COR-L47 (cell line): ENCODE data around the gene PTK7.
"Not testable (repeated sequence)": the region's sequence is repeated elsewhere in the genome, so short reads cannot be mapped to it uniquely, and the experiment has no call there.

ENCODE experiments used
- DNase-seq: peaks from one replicate; lab custom pipeline; 2025; lab: John Stamatoyannopoulos, UW

PTK7 gene

DNA sequence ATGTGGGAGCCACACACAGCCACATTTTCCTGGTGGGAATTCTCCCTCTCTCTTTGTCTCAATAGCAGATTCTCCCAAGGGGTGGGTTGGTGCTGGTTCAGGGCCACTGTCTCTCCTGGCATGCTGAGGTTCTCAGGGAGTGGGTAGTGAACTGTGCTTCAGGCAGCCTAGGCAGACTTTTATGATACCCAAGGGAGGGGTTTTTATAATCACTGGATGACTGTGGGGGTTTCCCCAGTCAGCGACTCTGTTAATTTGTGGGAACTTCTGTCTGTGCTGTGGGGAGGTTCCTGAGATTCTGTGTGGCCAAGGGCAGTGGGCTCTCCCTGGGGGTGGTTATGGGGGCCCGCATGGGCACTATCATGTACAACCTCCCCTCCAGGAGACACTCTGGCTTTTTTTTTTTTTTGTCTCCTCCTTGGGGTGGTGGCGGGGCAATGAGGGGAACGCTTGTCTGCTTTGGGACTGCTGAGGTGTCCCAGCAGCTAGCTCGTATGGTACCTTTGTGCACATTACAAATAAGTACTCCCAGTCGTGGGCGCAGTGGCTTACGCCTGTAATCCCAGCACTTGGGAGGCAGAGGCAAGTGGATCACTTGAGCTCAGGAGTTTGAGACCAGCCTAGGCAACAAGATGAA, 10.0 kb downstream of the PTK7 start:
- DNase-seq, result no peak

DNA sequence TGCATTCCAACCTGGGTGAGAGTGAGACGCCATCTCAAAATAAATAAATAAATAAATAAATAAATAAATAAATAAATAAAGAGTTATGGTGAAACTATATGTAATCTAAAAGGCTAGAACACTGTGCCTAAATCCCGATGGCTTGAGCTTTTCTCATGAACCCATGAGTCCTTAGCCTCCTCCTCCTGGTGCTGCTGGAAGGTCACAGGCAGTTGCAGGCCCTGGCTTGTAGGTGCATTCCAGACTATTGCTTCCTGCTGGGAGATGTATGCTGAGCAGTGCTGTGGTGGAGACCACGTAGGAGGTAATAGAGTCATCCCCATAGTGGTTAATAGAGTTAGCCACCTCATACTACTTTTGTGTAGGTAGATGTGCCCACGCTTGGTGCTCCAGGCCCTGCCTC, 12.5 kb downstream of the PTK7 start:
- no peak for DNase-seq

DNA sequence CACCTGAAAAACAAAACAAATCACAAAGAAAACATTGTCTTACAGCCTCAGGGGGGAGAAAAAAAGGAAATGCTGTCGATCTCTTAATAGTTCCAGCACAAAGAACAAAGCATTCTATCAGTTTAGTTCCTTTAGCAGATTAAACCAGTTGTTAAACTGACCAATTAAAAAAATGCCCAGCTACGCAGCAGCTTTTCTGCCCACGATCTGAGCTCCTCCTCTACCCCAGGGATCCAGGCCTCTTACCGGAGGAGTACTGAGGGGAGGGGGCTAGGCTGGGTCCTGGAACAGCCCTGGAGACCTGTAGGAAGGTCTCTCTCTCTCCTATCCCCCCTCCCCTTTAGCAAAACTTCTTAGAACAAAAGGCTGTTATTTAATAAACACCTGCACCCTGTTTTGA, 13.4 kb downstream of the PTK7 start:
- DNase-seq, result no peak

DNA sequence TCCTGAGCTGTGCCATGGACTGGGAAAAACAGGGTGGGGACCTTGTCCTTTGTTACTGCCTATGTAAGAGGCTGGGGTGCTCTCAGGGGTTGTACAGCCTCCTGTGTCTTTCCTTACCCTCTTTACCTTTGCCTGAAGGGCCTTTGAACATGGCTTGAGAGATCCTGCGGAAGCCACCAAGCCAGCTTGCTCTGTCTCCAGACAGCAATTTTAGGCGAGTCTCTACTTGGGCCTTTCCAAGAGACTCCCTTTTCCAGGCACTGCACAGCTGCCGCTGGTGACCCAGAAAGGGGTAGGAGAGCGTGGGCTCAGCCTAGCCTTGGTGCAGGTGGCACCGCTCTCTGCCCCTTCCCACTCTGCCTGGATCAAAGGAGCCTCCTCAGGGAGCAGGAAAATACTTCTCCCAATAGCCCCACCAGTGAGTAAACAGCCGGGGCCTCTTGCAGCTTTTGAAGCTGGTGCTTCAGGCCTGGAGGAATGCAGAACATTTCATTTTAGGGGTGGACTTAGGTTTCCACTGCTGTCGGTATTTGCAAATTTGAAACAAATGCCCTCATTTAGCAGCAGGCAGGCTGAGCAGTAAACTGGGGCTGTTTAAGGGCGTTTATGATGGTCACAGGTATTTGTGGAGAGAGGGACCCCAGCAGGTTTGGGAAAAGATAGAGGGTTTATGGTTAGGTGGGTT, 13.9 kb downstream of the PTK7 start:
- DNase-seq, result no peak

DNA sequence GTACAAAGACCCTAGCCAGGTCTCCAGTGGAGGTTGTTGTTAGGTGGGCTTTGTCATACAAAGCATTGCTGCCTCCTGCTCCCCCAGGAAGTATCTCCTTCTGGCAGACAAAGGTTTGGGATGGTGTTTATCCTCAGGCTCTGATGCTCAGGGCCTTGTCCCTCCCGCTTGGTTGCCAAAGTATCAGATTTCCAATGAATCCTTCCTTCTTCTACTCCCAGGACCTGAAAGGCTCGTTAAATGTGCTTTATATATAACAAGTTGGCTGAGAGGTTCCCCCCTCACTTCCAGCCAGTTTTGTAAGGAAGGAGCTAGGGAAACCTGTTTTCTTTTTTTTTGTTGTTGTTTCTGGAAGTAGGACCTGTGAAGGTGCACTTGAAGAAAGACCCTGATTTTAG, 14.4 kb downstream of the PTK7 start:
- DNase-seq, result no peak

DNA sequence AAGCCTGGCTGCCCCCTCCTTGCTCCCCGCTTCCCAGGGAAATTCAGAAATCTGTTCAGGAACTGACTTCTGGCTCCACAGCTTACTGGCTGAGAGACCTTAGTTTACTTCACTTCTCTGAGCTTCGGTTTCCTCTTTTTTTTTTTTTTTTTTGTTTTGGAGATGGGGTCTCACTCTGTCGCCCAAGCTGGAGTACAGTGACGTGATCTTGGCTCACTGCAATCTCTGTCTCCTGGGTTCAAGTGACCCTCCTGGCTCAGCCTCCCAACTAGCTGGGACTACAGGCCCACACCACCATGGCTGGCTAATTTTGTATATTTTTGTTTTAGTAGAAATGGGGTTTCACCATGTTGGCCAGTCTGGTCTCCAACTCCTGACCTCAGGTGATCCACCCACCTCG, 14.9 kb downstream of the PTK7 start:
- no peak for DNase-seq

DNA sequence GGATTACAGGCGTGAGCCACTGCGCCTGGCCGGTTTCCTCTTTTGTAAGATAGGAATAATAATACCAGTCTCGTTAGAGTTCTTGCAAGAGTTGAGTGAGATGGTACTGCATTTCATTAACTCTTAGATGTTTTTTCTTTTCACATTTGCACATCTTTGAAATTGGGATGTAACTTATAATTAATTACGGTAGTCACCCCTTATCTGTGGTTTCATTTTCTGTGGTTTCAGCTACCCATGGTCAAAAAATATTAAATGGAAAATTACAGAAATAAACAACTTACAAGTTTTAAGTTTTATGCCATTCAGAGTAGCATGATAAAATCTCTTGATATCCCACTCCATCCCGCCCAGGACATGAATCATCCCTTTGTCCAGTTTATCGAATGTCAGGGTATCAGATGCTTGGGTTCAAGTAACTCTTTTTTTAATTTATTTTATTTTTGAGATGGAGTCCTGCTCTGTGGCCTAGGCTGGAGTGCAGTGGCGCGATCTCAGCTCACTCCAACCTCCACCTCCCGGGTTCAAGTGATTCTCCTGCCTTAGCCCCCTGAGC, 15.4 kb downstream of the PTK7 start:
- DNase-seq, result no peak

DNA sequence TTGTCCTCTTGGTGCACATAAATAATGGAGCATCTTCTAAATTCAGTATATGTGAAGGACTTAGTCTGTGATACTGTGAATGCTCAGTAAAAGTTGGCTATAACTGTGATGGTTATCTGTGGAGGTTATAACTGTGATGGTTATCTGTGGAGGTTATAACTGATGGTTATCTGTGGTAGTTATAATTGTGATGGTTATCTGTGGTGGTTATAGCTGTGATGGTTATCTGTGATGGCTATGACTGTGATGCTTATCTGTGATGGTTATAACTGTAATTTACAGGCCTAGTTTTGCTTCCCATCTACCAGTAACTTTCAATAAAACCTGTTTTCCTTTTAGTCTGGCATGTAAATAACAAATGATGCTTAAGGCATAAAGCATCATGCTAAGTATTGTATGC, 16.5 kb downstream of the PTK7 start:
- DNase-seq, result no peak

DNA sequence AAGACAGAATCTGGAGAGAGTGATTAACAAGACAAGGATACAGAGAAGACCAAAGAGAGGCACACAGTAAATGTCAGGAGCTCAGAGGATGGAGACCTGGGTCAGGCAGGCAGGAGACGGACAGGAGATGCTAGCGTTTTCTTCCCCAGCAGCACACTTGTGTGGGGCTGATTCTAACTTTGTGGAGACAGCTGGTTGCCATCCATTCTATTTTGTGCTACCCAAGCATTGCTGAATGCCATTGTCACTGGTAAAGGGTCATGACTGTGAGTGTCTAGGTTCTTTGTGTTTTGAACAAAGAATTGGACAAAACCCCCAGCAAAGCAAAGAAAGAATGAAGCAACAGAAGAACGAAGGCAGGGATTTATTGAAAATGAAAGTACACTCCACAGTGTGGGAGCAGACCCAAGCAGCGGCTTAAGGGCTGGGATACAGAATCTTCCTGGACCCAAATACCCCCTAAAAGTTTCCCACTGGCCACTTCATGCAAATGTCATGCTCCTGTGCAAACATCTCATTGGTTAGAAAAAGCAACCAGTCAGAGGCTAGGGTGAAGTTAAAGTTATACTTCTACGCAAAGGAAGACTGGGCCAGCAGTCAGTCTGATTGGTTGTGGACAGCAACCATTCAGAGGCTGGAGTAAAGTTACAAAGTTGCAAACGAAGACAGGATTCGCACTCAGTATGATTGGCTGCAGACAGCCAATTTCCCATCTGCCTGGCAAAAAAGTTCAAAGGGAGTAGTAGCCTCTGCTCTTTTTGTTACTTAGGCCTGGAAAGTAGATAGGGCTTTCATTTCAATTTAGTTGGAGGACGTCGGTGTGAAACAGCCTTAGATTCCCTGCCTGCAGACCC, 17.5 kb downstream of the PTK7 start:
- no peak for DNase-seq

DNA sequence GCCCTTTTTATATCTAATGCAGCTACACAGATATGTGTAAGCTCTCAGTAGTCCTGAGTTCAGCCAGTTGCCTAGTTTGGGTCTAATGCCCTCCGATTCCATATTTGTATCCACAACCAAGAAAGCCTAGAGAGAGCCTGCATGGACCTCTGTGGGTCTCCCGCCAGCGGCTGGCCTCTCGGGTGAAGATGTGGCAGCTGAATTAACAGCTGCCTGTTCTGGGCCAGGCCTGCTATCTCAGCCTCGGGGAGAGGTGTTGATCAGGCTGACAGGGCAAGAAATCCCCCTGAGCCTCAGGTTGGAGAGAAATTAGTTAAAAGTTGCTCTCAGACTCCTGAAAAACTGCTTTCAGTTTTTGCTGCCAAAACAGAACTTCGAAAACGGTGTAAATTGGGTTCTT, 19.8 kb downstream of the PTK7 start:
- DNase-seq, result no peak

DNA sequence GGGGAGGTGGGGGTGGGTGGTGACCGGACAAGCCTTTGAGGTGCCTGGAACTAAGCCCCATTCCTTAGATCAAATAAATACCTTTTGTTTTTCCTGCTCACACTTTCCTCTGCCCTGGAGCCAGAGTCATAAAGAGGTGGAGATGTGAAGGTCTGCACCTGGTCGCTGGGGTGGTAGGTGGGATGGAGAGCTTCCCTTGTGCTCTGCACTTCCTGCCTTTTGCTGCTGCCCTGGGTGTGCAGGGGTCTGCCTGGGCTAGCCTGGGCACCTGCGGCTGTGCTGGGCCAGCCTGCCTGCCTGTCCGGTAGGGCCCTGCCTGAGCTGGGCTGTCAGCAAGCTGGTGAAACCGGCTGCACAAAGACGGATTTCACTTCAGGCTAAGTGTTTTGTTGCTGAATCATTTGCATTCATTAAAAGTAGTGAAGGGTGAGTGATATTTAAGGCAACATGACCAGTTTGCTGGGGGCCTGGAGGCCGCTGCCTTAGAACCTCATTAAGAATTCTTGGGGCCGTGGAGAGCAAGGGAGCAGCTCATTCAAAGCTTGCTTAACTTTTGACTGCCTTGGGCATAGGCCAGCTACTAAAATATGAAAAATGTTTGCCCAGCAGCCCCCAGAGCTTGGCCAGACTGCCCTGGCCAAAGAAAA, 20.5 kb downstream of the PTK7 start:
- no peak for DNase-seq

DNA sequence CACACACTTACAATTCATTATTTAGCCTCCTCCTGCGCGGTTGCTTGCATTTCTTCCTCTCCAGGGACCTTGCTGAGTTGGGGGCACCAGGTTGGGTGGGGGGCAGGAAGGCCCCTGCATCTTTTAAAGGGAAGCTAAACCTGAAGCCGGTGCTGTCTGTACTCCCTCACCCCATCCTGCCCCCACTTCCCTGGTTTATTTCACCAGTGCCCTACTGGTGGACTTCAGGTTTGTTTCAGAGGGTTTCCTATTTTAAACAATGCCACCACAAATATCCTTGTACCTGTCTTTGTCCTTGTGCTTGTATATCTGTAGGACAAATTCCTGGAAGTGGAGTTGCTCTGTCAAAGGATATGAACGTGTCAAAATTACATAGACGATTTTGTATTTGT, 21.0 kb downstream of the PTK7 start:
- DNase-seq, result no peak

DNA sequence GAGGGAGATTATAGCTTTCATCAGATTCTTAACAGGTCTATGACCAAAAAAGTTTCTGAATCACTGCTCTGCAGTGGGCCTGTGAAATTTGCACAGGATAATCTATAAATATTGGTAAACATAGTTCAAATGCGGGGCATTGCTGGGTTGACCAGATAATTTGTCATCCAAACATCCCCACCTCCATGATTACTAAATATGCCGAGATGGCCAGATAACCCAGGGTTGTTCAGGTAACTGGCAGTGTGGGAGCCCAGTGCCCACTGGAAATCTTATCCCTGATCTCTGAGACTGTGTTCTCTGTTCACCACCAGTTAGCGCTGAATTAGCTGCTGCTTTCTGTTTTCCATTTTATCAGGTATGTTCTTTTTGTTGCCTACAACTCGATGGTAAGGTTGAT, 21.4 kb downstream of the PTK7 start:
- DNase-seq, result no peak

DNA sequence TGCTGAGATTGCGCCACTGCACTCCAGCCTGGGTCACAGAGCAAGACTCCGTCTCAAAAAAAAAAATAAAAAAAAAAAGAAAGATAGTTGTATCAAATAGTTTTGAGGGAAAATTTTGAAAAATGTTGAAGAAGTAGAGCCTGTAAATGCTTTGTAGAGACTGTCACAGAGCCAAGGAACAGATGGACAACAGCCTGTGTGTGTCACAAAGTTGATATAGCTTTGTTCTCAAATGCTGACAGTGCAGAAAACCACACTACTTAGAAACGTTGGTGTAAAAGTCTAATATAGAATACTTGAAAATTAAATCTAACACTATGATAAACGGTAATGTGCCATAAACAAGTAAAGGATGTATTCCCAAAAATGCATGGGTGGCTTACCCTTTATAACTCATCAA, 25.4 kb downstream of the PTK7 start:
- DNase-seq, result no peak

DNA sequence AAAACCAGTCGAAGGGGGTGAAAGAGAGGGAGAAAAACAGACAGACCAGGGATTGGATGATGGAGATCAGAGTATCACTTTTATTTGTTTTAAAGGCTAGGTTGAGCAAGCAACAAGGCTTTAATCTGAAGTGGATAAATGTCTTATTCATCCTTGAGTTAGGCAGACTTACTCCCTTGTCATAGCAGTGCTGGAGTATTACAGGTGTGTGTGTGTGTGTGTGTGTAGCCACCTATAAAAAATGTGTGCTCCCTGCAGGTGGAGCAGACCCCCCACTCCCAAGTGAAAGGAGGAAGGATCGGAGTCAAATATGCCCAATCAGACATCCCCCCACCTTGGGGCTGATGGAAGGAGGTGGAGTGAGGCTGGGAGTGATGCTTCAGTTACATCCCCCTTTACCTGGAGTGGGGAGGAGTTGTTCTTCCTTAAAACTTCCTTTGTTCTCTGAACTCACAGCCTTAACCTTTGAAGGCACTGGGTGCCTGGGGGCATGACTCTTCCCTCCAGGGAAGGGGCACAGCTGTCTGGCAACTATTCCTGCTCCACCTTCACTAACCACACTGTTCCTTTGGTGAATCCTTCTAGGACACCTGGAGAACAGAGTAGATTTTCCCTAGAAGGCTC, 27.3 kb downstream of the PTK7 start:
- no peak for DNase-seq

DNA sequence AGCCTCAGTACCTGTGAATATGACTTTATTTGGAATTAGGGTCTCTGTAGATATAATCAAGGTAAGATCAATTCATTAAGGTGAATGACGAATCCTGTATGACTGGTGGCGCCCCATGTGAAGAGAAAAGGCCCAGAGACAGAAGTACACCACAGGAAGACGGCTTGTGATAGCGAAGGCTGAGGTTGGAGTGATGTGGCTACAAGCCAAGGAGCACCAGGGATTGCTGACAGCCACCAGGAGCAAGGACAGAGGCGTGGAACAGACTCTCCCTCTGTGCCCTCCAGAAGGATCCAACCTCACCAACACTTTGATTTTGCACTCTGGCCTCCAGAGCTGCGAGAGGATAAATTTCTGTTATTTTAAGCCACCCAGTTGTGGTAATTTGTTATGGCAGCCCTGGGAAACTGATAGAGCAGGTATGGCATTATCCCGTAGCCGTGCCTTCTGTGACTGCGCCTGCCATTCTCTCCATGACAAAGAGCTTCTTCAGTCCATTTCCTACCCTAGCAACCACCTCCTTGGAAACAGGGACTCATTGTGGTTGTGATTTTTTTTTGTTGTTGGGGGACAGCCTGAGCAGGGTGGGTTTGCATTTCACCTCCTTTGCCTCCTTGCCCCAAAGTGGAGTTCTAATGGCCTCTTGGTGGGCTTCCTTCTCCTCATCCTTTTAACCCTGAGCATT, 29.6 kb downstream of the PTK7 start:
- no peak for DNase-seq

DNA sequence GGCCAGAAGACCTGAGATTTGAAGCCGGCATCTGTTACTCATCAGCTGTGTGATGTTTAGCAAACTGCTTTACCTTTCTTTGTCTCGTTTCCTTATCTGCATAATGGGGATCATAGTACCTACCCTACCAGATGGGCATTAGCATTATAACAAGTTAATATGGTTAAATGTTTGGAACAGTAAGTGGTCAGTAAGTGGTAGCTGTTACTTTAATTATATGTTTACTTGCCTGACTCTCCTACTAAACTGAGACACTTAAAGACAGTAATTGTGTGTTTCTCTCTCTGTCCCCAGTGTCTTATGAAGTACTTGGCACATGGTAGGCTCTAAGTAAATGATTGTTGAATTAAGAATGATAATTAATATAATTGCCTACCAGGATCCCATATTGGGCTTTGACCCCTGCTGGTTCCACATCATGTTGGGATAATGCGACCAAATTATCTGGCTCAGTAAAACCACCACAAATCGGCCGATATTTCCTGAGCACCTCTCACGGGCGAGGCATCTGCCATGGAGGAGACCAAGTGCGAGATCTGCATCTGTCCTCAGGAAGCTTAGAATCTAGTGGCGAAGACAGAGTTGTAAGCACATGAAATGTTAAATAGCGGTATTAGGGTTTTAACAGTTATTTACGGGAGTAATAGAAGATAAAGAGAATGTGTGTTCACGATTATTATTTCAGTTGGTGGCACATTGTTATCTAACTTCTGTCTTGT, 31.4 kb downstream of the PTK7 start:
- DNase-seq, result peak; percentile 89

DNA sequence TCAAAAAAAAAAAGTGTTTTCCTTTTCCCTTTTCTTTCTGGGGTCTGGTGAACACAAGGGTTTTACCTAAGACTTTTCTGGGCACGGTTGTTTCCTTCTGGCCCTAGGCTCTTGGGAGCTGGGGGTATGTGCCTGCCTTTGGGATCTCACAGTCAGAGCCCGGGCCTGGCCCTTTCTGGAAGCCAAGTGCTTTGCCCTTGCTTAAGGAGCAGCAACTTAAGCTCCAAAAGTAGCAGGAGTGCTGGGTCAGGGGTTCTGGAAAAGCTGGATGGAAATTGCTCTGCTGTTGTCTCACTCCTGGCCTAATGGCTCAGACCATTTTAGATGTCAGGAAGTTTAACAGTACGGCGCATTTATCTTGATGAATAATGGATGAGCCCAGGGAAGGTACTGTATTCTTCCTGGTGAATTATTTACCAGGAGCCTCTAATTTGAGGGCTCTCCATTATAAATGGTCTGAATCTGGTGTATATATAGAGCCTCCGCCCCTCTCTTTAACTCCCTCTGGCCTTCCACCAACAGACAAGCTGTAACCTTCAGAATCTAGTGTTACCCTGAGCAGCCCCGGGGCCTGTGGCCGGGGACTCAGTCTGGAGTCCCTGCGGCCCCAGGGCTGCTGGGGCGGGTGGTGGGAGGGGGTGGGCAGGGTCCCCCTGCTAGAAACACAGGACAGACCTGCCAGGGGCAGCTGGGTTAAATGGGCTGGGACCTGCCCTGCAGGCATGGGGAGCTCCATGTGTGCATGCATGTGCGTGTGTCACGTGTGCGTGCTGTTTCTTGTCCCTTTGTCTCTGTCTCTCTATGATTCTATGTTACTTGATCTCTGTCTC, 37.5 kb downstream of the PTK7 start:
- DNase-seq, result peak; percentile 24

DNA sequence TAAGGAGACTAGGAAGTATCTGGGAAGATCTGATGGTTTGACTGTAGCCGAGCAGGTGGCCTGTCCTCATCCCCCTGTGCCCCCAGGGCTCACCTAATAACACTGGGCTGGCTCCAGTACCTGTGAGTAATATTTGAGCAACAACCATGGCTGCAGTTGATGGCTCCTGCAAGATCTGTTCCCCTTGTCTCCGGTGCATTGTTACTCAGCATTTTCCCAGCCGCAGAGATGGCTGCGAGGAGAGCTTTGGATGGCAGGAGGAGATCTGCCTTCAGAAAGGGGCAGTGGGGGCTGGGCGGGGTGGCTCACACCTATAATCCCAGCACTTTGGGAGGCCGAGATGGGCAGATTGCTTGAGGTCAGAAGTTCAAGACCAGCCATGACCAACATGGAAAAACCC, 39.3 kb downstream of the PTK7 start:
- no peak for DNase-seq

DNA sequence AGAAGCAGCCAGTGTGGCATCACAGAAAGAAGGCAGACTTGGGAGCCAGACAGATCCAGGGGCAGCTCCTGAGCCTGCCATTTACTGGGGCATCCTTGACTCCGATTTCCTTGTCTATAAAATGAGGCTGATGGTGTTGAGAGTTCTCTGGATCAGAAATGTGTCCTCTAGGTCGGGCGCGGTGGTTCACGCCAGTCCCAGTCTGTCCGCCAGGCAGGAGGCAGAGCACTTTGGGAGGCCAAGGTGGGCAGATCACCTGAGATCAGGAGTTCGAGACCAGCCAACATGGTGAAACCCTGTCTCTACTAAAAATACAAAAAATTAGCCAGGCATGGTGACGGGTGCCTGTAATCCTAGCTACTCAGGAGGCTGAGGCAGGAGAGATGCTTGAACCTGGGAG, 41.4 kb downstream of the PTK7 start:
- DNase-seq, result not testable (repeated sequence)
